PC-3 (cell line): ENCODE data around the gene KLHL25. TPM values are rescaled to one million over a fixed set of nuclear protein-coding genes. Genes with fewer than 3 reads are reported as not detected.

ENCODE experiments used
- ATAC-seq: fragments of 200-7000 bp; cut with Tn5 transposase; 2 replicates; pipeline ENCODE4 v1.9.1; 2020; ENCODE audit warnings: mild to moderate bottlenecking, moderate library complexity
- BruUV-seq: library from RNA; stranded (reverse); fragments of 400-500 nt; replicated peaks from 2 replicates; lab custom pipeline; 2021; lab: Mats Ljungman, UMichigan
- CTCF ChIA-PET: fragments of 300-600 bp; sonication (Branson Sonifier 250); formaldehyde crosslinking; loops from one replicate; lab custom pipeline; 2022; ENCODE audit warnings: antibody characterized with exemption; lab: Charles Lee
- POLR2A ChIA-PET: fragments of 300-600 bp; sonication (Branson Sonifier 250); formaldehyde crosslinking; loops from one replicate; lab custom pipeline; 2022; ENCODE audit warnings: antibody characterized with exemption; ENCODE audit not compliant: unreplicated experiment; lab: Charles Lee
- DNase-seq: peaks from one replicate; pipeline ENCODE4 v3.0.0-alpha.2; 2015
- H2AFZ ChIP-seq: fragments of 300-600 bp; sonication (generic); 2 replicates; pipeline ENCODE4 v1.6.0; 2016; ENCODE audit warnings: antibody characterized with exemption, low read length
- H3F3A ChIP-seq: fragments of 300-600 bp; sonication (generic); one replicate; pipeline ENCODE4 v1.6.0; 2017; ENCODE audit warnings: antibody characterized with exemption, low read length, control low read depth, mild to moderate bottlenecking; ENCODE audit not compliant: unreplicated experiment
- H3K27ac ChIP-seq: fragments of 300-600 bp; sonication (generic); 2 replicates; pipeline ENCODE4 v1.5.1; 2016; ENCODE audit warnings: mild to moderate bottlenecking, low read length
- H3K27me3 ChIP-seq: fragments of 300-600 bp; sonication (generic); 2 replicates; pipeline ENCODE4 v1.6.1; 2016; ENCODE audit warnings: low read length, mixed read lengths
- H3K36me3 ChIP-seq: fragments of 300-600 bp; sonication (generic); 2 replicates; pipeline ENCODE4 v1.6.1; 2016; ENCODE audit warnings: low read depth, mixed run types, low read length, mixed read lengths
- H3K4me1 ChIP-seq: fragments of 300-600 bp; sonication (generic); 2 replicates; pipeline ENCODE4 v1.5.1; 2016; ENCODE audit warnings: low read length; ENCODE audit not compliant: insufficient read depth
- H3K4me2 ChIP-seq: fragments of 300-600 bp; sonication (generic); 2 replicates; pipeline ENCODE4 v1.6.0; 2016; ENCODE audit warnings: low read length
- H3K4me3 ChIP-seq: fragments of 300-600 bp; sonication (generic); 2 replicates; pipeline ENCODE4 v1.5.1; 2016; ENCODE audit warnings: mild to moderate bottlenecking, low read length, mixed read lengths
- H3K79me2 ChIP-seq: fragments of 300-600 bp; sonication (generic); 2 replicates; pipeline ENCODE4 v1.6.1; 2017; ENCODE audit warnings: low read length, mixed read lengths
- H3K9ac ChIP-seq: fragments of 300-600 bp; sonication (generic); 2 replicates; pipeline ENCODE4 v1.6.0; 2016; ENCODE audit warnings: mild to moderate bottlenecking, low read length
- H3K9me2 ChIP-seq: fragments of 300-600 bp; sonication (generic); replicated peaks from 2 replicates; pipeline ENCODE4 v1.6.1; 2016; ENCODE audit warnings: mixed run types, low read length, mixed read lengths
- H3K9me3 ChIP-seq: fragments of 300-600 bp; sonication (generic); 2 replicates; pipeline ENCODE4 v1.6.1; 2016; ENCODE audit warnings: low read length, mixed read lengths
- H4K20me1 ChIP-seq: fragments of 300-600 bp; sonication (generic); 2 replicates; pipeline ENCODE4 v1.6.1; 2016; ENCODE audit warnings: low read length, mixed read lengths
- CTCF ChIP-seq: fragments of 300-600 bp; sonication (generic); conservative IDR thresholded peaks from 2 replicates; pipeline ENCODE4 v1.5.1; 2017; ENCODE audit warnings: antibody characterized with exemption, low read depth, mild to moderate bottlenecking, low read length
- EZH2 ChIP-seq: fragments of 300-600 bp; sonication (generic); IDR thresholded peaks from one replicate; pipeline ENCODE4 v1.6.1; 2017; ENCODE audit warnings: antibody characterized with exemption, mild to moderate bottlenecking, low read length; ENCODE audit not compliant: unreplicated experiment
- EZH2phosphoT487 ChIP-seq: fragments of 300-600 bp; sonication (generic); IDR thresholded peaks from 2 replicates; pipeline ENCODE4 v1.6.1; 2018; ENCODE audit warnings: mild to moderate bottlenecking, antibody characterized with exemption, low read length, borderline replicate concordance
- intact Hi-C: fragments of 100-400 bp; cut with micrococcal nuclease; formaldehyde crosslinking; loops from 2 replicates; pipeline ENCODE4 v1.9.0; 2023
- total RNA-seq: library from RNA; depleted of rRNA; stranded (reverse); fragments of >200 nt; gene quantifications from 2 replicates; pipeline ENCODE4 v1.2.3, GENCODE V29; 2014

The KLHL25 gene
- total RNA-seq, 1 experiment from 2014 or later, result 7.2 TPM

GRCh38 chr15:85744579-85744978 lies 50.1 kb downstream of the KLHL25 start:
- BruUV-seq, result no TSS peak
- Histone ChIP-seq H3F3A (no peaks in the 10 kb centered on the region), H3K27ac (no peak overlapping the region), H3K9ac (no peak overlapping the region), H3K27me3 (no peaks in the 10 kb centered on the region), H3K9me3 (no peaks in the 10 kb centered on the region), H3K4me1 (no peaks in the 10 kb centered on the region), H4K20me1 (no peaks in the 10 kb centered on the region), H3K4me2 (no peak overlapping the region), H2AFZ (no peak overlapping the region), H3K4me3 (no peak overlapping the region), H3K9me2 (no peaks in the 10 kb centered on the region), H3K36me3 (peaks cover 10% of the 10 kb centered on the region), H3K79me2 (no peaks in the 10 kb centered on the region)
- DNase-seq (no peak), ATAC-seq (no peak)
- CTCF ChIA-PET, result no interaction called here
- TF ChIP-seq CTCF (no peak), EZH2 (no peak)
- POLR2A ChIA-PET, result no interaction called here
- intact Hi-C loops, result no loop called here

GRCh38 chr15:85743392-85744055 lies 51.2 kb downstream of the KLHL25 start:
- POLR2A ChIA-PET, result no interaction called here
- Histone ChIP-seq H3K4me3 (no peak overlapping the region), H3K4me1 (no peaks in the 10 kb centered on the region), H4K20me1 (no peaks in the 10 kb centered on the region), H3F3A (no peaks in the 10 kb centered on the region), H3K4me2 (no peak overlapping the region), H3K79me2 (no peaks in the 10 kb centered on the region), H2AFZ (no peak overlapping the region), H3K9ac (no peak overlapping the region), H3K9me2 (no peaks in the 10 kb centered on the region), H3K27me3 (no peaks in the 10 kb centered on the region), H3K36me3 (peaks cover 10% of the 10 kb centered on the region), H3K27ac (no peak overlapping the region), H3K9me3 (no peaks in the 10 kb centered on the region)
- DNase-seq (no peak), ATAC-seq (no peak)
- BruUV-seq, result no TSS peak
- TF ChIP-seq EZH2phosphoT487, result no peak
- TF ChIP-seq EZH2, result no peak
- no peak for TF ChIP-seq CTCF
- CTCF ChIA-PET, result no interaction called here
- intact Hi-C loops, result no loop called here

- TF ChIP-seq EZH2phosphoT487 (no peak), CTCF (no peak), EZH2 (no peak)
Measured at GRCh38 chr15:85742186-85742821, 52.4 kb downstream of the KLHL25 start.

More at GRCh38 chr15:85742186-85742821, 52.4 kb downstream of the KLHL25 start:
- no peaks in the 10 kb centered on the region for H4K20me1 ChIP-seq
- no peak for DNase-seq
- H3K79me2 ChIP-seq, result no peaks in the 10 kb centered on the region
- H3K4me1 ChIP-seq, result no peaks in the 10 kb centered on the region
- H3K4me2 ChIP-seq, result no peak overlapping the region
- ATAC-seq, result no peak
- ChIA-PET POLR2A (no interaction called here), CTCF (no interaction called here)
- H3K36me3 ChIP-seq, result peaks cover 10% of the 10 kb centered on the region
- H3K9ac ChIP-seq, result no peak overlapping the region
- H3K4me3 ChIP-seq, result no peak overlapping the region
- no peaks in the 10 kb centered on the region for H3K9me2 ChIP-seq
- H2AFZ ChIP-seq, result no peak overlapping the region
- no peaks in the 10 kb centered on the region for H3K9me3 ChIP-seq
- no peaks in the 10 kb centered on the region for H3F3A ChIP-seq
- no peaks in the 10 kb centered on the region for H3K27me3 ChIP-seq
- intact Hi-C loops, result no loop called here
- H3K27ac ChIP-seq, result no peak overlapping the region
- BruUV-seq, result no TSS peak
